ENCODE results near the gene MINK1. TPM values are rescaled to one million over a fixed set of nuclear protein-coding genes. Genes with fewer than 3 reads are reported as not detected.

MINK1 gene
- total RNA-seq, 4 donors from 2014 or later = 128 to 406 (median 181) TPM

DNA sequence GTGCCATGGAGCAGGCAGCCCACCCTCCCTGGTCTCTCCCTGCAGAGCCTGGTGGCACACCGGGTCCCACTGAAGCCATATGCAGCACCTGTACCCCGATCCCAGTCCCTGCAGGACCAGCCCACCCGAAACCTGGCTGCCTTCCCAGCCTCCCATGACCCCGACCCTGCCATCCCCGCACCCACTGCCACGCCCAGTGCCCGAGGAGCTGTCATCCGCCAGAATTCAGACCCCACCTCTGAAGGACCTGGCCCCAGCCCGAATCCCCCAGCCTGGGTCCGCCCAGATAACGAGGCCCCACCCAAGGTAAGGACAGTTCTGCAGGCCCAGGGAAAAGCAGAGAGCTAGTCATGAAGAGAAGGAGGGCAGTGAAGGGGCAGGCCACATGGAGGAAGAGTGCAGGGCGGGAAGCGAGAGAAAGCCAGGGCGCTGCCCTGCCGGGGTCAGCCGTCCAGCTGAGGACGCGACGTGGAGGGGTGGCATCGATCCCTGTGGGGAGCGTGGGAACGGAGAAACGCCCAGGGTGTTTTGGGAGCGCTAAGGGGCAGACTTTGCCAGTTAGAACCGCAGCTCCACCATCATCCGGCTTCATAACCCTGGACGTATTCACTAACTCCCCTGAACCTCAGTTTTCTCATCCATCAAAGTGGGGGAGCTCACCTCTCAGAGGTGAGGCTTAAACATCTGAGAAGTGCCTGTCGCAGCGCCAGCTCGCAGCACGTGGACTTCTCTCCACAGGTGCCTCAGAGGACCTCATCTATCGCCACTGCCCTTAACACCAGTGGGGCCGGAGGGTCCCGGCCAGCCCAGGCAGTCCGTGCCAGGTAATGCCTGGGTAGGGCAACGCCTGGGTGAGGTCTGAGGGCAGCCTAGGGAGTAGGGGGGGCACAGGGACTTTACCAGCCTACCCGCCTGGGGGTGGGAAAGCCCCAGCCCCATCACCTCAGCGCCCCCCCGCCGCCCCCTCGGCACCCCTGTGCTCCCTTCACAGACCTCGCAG lies 58.6 kb downstream of the MINK1 start:
- Histone ChIP-seq H3K27ac (no peak overlapping the region), H3K4me3 (no peak overlapping the region), H3K27me3 (no peaks in the 10 kb centered on the region), H3K9me3 (no peaks in the 10 kb centered on the region), H3K4me1 (no peaks in the 10 kb centered on the region), H3K36me3 (peaks cover 0 to 60% (median 32%) of the 10 kb centered on the region in 4 donors)
- WGBS, 2 donors (ENCODE audit: low coverage in 1 of 2) = 91% methylated on average over 35 of the region's 42 CpGs; no CpG with 5 or more reads in 1 of the 2 donors
- in situ Hi-C loops (cut with MboI; ENCODE audit: low pct_ligation_motif_present in 1 of 4, low pct_unique_long_range_greater_than_20kb in 1 of 4, low sequenced_read_pairs in 3 of 4) (loop anchor here in 2 of 4 donors (25.0 kb wide), 1 partner anchor 104 kb away; the partner anchor contains the start of genes GLTPD2 (in 2 of the 2), PSMB6 (in 2 of the 2) and VMO1 (in 2 of the 2)), intact Hi-C loops (cut with DNase I; ENCODE audit: low total_unique reads) (loop anchor here (10.0 kb wide), 1 partner anchor 157 kb away; the partner anchor contains the start of genes CXCL16, MED11 and ZMYND15)
- TF ChIP-seq POLR2AphosphoS5 (IDR thresholded peaks at IDR 0.05) (no peak), EP300 (IDR thresholded peaks at IDR 0.05; ENCODE audit: low read depth) (no peak), POLR2A (IDR thresholded peaks at IDR 0.05) (no peak)
- TF ChIP-seq, protein P1, sequence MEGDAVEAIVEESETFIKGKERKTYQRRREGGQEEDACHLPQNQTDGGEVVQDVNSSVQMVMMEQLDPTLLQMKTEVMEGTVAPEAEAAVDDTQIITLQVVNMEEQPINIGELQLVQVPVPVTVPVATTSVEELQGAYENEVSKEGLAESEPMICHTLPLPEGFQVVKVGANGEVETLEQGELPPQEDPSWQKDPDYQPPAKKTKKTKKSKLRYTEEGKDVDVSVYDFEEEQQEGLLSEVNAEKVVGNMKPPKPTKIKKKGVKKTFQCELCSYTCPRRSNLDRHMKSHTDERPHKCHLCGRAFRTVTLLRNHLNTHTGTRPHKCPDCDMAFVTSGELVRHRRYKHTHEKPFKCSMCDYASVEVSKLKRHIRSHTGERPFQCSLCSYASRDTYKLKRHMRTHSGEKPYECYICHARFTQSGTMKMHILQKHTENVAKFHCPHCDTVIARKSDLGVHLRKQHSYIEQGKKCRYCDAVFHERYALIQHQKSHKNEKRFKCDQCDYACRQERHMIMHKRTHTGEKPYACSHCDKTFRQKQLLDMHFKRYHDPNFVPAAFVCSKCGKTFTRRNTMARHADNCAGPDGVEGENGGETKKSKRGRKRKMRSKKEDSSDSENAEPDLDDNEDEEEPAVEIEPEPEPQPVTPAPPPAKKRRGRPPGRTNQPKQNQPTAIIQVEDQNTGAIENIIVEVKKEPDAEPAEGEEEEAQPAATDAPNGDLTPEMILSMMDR (IDR thresholded peaks at IDR 0.05) = no peak
- no peak for DNase-seq

DNA sequence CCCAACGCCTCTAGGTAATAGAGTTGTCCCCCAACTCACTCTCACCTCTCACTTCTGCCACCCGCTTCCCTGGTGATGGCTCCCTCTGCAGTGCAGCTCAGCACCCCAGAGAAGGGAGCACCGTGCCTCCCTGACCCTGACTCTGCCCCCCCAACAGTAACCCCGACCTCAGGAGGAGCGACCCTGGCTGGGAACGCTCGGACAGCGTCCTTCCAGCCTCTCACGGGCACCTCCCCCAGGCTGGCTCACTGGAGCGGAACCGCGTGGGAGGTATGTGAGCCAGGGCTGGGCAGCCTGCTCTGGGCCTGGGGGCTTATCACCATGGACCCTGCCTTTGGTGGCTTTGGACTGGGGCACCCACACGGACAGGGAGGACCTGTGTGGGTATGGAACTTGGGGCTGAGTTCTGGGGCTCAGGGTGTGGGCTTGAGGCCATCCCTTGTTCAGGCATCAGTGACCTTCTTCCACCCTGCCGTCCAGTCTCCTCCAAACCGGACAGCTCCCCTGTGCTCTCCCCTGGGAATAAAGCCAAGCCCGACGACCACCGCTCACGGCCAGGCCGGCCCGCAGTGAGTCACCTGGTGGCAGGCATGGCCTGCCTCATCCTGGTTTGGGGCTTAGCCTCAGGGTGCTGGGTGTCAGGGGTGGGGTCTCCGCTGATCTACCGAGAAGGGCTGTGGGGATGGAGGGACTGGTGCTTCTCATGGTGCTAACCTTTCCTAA lies 59.5 kb downstream of the MINK1 start:
- WGBS, 2 donors (ENCODE audit: low coverage in 1 of 2) = 87% methylated on average over 23 of the region's 23 CpGs; no CpG with 5 or more reads in 1 of the 2 donors
- Histone ChIP-seq H3K4me1 (no peaks in the 10 kb centered on the region), H3K27me3 (no peaks in the 10 kb centered on the region), H3K36me3 (peaks cover 0 to 53% (median 26%) of the 10 kb centered on the region in 4 donors), H3K9me3 (no peaks in the 10 kb centered on the region), H3K4me3 (no peak overlapping the region), H3K27ac (no peak overlapping the region)
- TF ChIP-seq, protein P1 (IDR thresholded peaks at IDR 0.05) = no peak
- TF ChIP-seq POLR2AphosphoS5 (IDR thresholded peaks at IDR 0.05) (no peak), POLR2A (IDR thresholded peaks at IDR 0.05) (no peak), EP300 (IDR thresholded peaks at IDR 0.05; ENCODE audit: low read depth) (no peak)
- no peak for DNase-seq
- in situ Hi-C loops (cut with MboI; ENCODE audit: low pct_ligation_motif_present in 1 of 4, low pct_unique_long_range_greater_than_20kb in 1 of 4, low sequenced_read_pairs in 3 of 4) (loop anchor here in 2 of 4 donors (25.0 kb wide), 1 partner anchor 105 kb away; the partner anchor contains the start of genes GLTPD2 (in 2 of the 2), PSMB6 (in 2 of the 2) and VMO1 (in 2 of the 2)), intact Hi-C loops (cut with DNase I; ENCODE audit: low total_unique reads) (loop anchor here (10.0 kb wide), 1 partner anchor 158 kb away; the partner anchor contains the start of genes CXCL16, MED11 and ZMYND15)

DNA sequence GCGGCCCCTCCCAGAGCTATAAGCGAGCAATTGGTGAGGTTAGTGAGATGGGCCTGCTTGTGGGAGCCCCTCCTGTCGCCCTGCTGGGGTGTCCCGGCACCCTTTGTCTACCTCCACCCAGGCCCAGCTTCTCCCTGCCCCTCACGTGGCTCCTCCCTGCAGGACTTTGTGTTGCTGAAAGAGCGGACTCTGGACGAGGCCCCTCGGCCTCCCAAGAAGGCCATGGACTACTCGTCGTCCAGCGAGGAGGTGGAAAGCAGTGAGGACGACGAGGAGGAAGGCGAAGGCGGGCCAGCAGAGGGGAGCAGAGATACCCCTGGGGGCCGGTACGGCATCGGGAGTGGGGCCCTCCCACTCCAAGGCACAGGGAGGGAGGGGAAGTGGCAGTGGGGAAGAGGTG lies 60.1 kb downstream of the MINK1 start:
- Histone ChIP-seq H3K36me3 (peaks cover 0 to 52% (median 25%) of the 10 kb centered on the region in 4 donors), H3K27ac (no peak overlapping the region), H3K27me3 (no peaks in the 10 kb centered on the region), H3K4me1 (no peaks in the 10 kb centered on the region), H3K9me3 (no peaks in the 10 kb centered on the region), H3K4me3 (no peak overlapping the region)
- in situ Hi-C loops (cut with MboI; ENCODE audit: low pct_ligation_motif_present in 1 of 4, low pct_unique_long_range_greater_than_20kb in 1 of 4, low sequenced_read_pairs in 3 of 4) = loop anchor here in 2 of 4 donors (25.0 kb wide), 1 partner anchor 106 kb away; the partner anchor contains the start of genes GLTPD2 (in 2 of the 2), PSMB6 (in 2 of the 2) and VMO1 (in 2 of the 2)
- no peak for DNase-seq
- TF ChIP-seq, protein P1 (IDR thresholded peaks at IDR 0.05) = no peak
- no peak for TF ChIP-seq POLR2AphosphoS5 (IDR thresholded peaks at IDR 0.05)
- TF ChIP-seq EP300 (IDR thresholded peaks at IDR 0.05; ENCODE audit: low read depth) = no peak
- intact Hi-C loops (cut with DNase I; ENCODE audit: low total_unique reads) = loop anchor here (10.0 kb wide), 1 partner anchor 158 kb away; the partner anchor contains the start of genes CXCL16, MED11 and ZMYND15
- WGBS, 2 donors (ENCODE audit: low coverage in 1 of 2) = 87 to 92% methylated on average over 7 to 18 of the region's 18 CpGs

Data from transverse colon (tissue), 4 donors.